RWPE2 (cell line): ENCODE results near the gene DSCAML1.
"Not testable (repeated sequence)": the region's sequence is repeated elsewhere in the genome, so short reads cannot be mapped to it uniquely, and the experiment has no call there.

Experiments
- ATAC-seq: fragments of 200-7000 bp; cut with Tn5 transposase; 3 replicates; pipeline ENCODE4 v1.9.1; 2021; ENCODE audit warnings: low read depth
- DNase-seq: peaks from one replicate; pipeline ENCODE4 v3.0.0-alpha.2; 2020; ENCODE audit warnings: low spot score
- H3K27ac ChIP-seq: fragments of 450-650 bp; 2 replicates; pipeline ENCODE4 v1.5.1; 2017; ENCODE audit warnings: mild to moderate bottlenecking; ENCODE audit not compliant: poor library complexity, severe bottlenecking
- H3K27me3 ChIP-seq: fragments of 250-450 bp; sonication (Bioruptor Pico); 2 replicates; pipeline ENCODE4 v1.5.1; 2021; ENCODE audit warnings: mild to moderate bottlenecking, moderate library complexity; ENCODE audit not compliant: insufficient read depth, poor library complexity, severe bottlenecking
- H3K36me3 ChIP-seq: fragments of 250-450 bp; sonication (Bioruptor Pico); 2 replicates; pipeline ENCODE4 v1.5.1; 2020; ENCODE audit warnings: low read depth, mild to moderate bottlenecking, moderate library complexity
- H3K4me1 ChIP-seq: fragments of 250-450 bp; sonication (Bioruptor Pico); 2 replicates; pipeline ENCODE4 v1.5.1; 2021; ENCODE audit warnings: mild to moderate bottlenecking, moderate library complexity; ENCODE audit not compliant: insufficient read depth, poor library complexity, severe bottlenecking
- H3K4me3 ChIP-seq: fragments of 250-450 bp; sonication (Bioruptor Pico); 2 replicates; pipeline ENCODE4 v1.5.1; 2021; ENCODE audit warnings: mild to moderate bottlenecking, moderate library complexity; ENCODE audit not compliant: severe bottlenecking
- H3K9me3 ChIP-seq: fragments of 250-450 bp; sonication (Bioruptor Pico); 2 replicates; pipeline ENCODE4 v1.5.1; 2021; ENCODE audit warnings: mild to moderate bottlenecking, moderate library complexity; ENCODE audit not compliant: severe bottlenecking
- CTCF ChIP-seq: fragments of 450-650 bp; IDR thresholded peaks from one replicate; pipeline ENCODE4 v1.5.1; 2017; ENCODE audit warnings: mild to moderate bottlenecking, moderate library complexity; ENCODE audit not compliant: poor library complexity, severe bottlenecking

The DSCAML1 gene

DNA sequence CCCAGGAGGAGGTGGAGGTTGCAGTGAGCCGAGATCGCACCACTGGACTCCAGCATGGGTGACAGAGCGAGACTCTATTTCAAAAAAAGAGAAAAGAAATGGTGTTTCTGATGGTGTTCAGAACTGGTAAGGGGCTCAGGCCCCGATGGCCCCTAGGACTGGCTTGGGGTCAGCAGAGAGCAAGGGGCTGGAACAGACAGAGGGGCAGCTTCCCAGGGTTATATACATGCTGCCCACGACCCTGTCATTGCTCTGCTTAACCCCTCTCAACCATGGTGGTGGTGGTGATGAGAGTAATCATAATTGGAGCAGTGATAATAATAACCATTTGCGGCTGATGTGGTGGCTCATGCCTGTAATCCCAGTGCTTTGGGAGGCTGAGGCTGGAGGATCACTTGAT, 390.0 kb downstream of the DSCAML1 start:
- H3K36me3 ChIP-seq = peaks cover 34% of the 10 kb centered on the region
- no peaks in the 10 kb centered on the region for H3K27me3 ChIP-seq
- no peak overlapping the region for H3K4me3 ChIP-seq
- DNase-seq (no peak), ATAC-seq (no peak)
- TF ChIP-seq CTCF = no peak
- peaks cover 5% of the 10 kb centered on the region for H3K9me3 ChIP-seq
- H3K4me1 ChIP-seq = no peaks in the 10 kb centered on the region
- no peak overlapping the region for H3K27ac ChIP-seq

DNA sequence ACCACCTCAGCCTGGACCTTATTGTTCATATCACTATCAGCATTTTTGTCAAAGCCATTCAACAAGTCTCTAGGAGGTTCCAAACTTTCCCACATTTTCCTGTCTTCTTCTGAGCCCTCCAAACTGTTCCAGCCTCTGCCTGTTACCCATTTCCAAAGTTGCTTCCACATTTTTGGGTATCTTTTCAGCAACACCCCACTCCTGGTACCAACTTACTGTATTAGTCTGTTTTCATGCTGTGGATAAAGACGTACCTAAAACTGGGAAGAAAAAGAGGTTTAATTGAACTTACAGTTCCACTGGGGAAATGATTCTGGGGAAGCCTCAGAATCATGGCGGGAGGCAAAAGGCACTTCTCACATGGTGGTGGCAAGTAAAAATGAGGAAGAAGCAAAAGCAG, 391.1 kb downstream of the DSCAML1 start:
- not testable (repeated sequence) for H3K27ac ChIP-seq, DNase-seq, H3K4me3 ChIP-seq, ATAC-seq, H3K27me3 ChIP-seq, H3K4me1 ChIP-seq, H3K9me3 ChIP-seq
- peaks cover 34% of the 10 kb centered on the region for H3K36me3 ChIP-seq

DNA sequence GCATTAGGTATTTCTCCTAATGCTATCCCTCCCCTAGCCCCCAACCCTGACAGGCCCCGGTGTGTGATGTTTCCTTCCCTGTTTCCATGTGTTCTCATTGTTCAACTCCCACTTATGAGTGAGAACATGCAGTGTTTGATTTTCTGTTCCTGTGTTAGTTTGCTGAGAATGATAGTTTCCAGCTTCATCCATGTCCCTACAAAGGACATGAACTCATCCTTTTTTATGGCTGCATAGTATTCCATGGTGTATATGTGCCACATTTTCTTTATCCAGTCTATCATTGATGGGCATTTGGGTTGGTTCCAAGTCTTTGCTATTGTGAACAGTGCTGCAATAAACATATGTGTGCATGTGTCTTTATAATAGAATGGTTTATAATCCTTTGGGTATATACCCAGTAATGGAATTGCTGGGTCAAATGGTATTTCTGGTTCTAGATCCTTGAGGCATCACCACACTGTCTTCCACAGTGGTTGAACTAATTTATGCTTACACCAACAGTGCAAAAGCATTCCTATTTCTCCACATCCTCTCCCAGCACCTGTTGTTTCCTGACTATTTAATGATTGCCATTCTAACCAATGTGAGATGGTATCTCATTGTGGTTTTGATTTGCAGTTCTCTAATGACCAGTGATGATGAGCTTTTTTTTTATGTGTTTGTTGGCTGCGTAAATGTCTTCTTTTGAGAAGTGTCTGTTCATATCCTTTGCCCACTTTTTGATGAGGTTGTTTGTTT, 397.7 kb downstream of the DSCAML1 start:
- not testable (repeated sequence) for H3K4me1 ChIP-seq, H3K4me3 ChIP-seq, ATAC-seq, H3K27me3 ChIP-seq, H3K9me3 ChIP-seq, DNase-seq, H3K27ac ChIP-seq
- peaks cover 41% of the 10 kb centered on the region for H3K36me3 ChIP-seq

DNA sequence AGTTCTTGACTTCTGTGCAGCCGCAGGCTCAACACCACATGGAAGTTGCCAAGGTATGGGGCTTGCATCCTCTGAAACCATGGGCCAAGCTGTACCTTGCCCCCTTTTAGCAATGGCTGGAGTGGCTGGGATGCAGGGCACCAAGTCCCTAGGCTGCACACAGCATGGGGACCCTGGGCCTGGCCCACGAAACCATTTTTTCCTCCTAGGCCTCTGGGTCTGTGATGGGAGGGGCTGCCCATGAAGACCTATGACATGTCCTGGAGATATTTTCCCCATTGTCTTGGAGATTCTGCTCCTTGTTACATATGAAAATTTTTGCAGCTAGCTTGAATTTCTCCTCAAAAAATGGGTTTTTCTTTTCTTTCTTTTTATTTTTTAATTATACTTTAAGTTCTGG, 398.4 kb downstream of the DSCAML1 start:
- not testable (repeated sequence) for DNase-seq, H3K27me3 ChIP-seq, H3K4me3 ChIP-seq, ATAC-seq, H3K9me3 ChIP-seq, H3K27ac ChIP-seq, H3K4me1 ChIP-seq
- H3K36me3 ChIP-seq = peaks cover 35% of the 10 kb centered on the region

- Histone ChIP-seq H3K27me3 (no peaks in the 10 kb centered on the region), H3K27ac (no peak overlapping the region), H3K4me1 (no peaks in the 10 kb centered on the region), H3K4me3 (no peak overlapping the region), H3K9me3 (no peaks in the 10 kb centered on the region), H3K36me3 (peaks cover 44% of the 10 kb centered on the region)
- TF ChIP-seq CTCF = no peak
- no peak for DNase-seq
- ATAC-seq = no peak
Measured at GRCh38 chr11:117396970-117397369, 400.0 kb downstream of the DSCAML1 start.

DNA sequence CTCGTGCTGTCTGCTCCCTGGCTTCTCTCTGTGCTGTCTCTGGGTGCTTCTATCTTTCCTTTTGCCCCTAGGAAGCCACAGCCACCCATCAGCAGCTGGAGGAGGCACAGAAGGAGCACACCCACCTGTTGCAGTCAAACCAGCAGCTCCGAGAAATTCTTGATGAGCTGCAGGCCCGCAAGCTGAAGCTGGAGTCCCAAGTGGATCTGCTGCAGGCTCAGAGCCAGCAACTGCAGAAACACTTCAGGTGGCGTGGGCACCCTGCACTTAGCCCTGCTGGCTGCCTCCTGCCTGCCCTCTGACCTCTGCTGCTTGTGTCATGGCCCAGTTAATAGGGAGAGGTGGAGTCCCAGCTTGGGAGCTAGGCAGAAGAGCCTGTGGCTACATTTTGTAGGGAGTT, 401.5 kb downstream of the DSCAML1 start:
- Histone ChIP-seq H3K27ac (no peak overlapping the region), H3K9me3 (no peaks in the 10 kb centered on the region), H3K36me3 (peaks cover 47% of the 10 kb centered on the region), H3K4me1 (no peaks in the 10 kb centered on the region), H3K4me3 (no peak overlapping the region), H3K27me3 (no peaks in the 10 kb centered on the region)
- no peak for TF ChIP-seq CTCF
- no peak for ATAC-seq
- no peak for DNase-seq
